Measurements from ENCODE around the gene ZNF14. TPM values are rescaled to one million over a fixed set of nuclear protein-coding genes. Genes with fewer than 3 reads are reported as not detected.

Gene ZNF14
- total and polyA plus RNA-seq, 10 of the 15 experiments (the other 5 are each of a cell fraction or from before 2014, with no cell fraction given) = 2.5 to 7.2 (median 4.6) TPM

- TF ChIP-seq, protein P1, sequence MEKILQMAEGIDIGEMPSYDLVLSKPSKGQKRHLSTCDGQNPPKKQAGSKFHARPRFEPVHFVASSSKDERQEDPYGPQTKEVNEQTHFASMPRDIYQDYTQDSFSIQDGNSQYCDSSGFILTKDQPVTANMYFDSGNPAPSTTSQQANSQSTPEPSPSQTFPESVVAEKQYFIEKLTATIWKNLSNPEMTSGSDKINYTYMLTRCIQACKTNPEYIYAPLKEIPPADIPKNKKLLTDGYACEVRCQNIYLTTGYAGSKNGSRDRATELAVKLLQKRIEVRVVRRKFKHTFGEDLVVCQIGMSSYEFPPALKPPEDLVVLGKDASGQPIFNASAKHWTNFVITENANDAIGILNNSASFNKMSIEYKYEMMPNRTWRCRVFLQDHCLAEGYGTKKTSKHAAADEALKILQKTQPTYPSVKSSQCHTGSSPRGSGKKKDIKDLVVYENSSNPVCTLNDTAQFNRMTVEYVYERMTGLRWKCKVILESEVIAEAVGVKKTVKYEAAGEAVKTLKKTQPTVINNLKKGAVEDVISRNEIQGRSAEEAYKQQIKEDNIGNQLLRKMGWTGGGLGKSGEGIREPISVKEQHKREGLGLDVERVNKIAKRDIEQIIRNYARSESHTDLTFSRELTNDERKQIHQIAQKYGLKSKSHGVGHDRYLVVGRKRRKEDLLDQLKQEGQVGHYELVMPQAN (conservative IDR thresholded peaks at IDR 0.05) = peak; percentile 93
- TF ChIP-seq EP300 (IDR thresholded peaks at IDR 0.05; ENCODE audit: borderline replicate concordance in 1 of 2, control insufficient read depth in 1 of 2, low read depth in 2 of 2, low read length in 2 of 2) (no peak), YBX1 (IDR thresholded peaks at IDR 0.05) (no peak), CBFB (IDR thresholded peaks at IDR 0.05; ENCODE audit: low read depth) (no peak), RAD51 (IDR thresholded peaks at IDR 0.05) (no peak), MEF2A (IDR thresholded peaks at IDR 0.05; ENCODE audit: insufficient read depth, low read depth, low read length) (no peak), MYB (IDR thresholded peaks at IDR 0.05; ENCODE audit: borderline replicate concordance, low read depth, low read length) (no peak), POLR2AphosphoS5 (IDR thresholded peaks at IDR 0.05; ENCODE audit: low read length) (peak; percentile 75), WRNIP1 (IDR thresholded peaks at IDR 0.05; ENCODE audit: borderline replicate concordance, low read depth, low read length) (no peak), IRF4 (IDR thresholded peaks at IDR 0.05; ENCODE audit: low read depth, low read length) (0 out of 2 replicates have a peak, but pooled peaks have one; percentile 5), GATAD2B (conservative IDR thresholded peaks at IDR 0.05; ENCODE audit: low read depth) (peak; percentile 98), HDAC2 (IDR thresholded peaks at IDR 0.05) (no peak), RFX5 (IDR thresholded peaks at IDR 0.05; ENCODE audit: low read depth, low read length) (0 out of 2 replicates have a peak, but pooled peaks have one; percentile 18), MLLT1 (IDR thresholded peaks at IDR 0.05) (no peak), ATF3 (IDR thresholded peaks at IDR 0.05; ENCODE audit: borderline replicate concordance, extremely low read depth, low read depth, low read length) (no peak), ZZZ3 (IDR thresholded peaks at IDR 0.05; ENCODE audit: control insufficient read depth, insufficient read length, low read depth) (no peak)
- TF ChIP-seq, protein P2, sequence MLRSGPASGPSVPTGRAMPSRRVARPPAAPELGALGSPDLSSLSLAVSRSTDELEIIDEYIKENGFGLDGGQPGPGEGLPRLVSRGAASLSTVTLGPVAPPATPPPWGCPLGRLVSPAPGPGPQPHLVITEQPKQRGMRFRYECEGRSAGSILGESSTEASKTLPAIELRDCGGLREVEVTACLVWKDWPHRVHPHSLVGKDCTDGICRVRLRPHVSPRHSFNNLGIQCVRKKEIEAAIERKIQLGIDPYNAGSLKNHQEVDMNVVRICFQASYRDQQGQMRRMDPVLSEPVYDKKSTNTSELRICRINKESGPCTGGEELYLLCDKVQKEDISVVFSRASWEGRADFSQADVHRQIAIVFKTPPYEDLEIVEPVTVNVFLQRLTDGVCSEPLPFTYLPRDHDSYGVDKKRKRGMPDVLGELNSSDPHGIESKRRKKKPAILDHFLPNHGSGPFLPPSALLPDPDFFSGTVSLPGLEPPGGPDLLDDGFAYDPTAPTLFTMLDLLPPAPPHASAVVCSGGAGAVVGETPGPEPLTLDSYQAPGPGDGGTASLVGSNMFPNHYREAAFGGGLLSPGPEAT (IDR thresholded peaks at IDR 0.05; ENCODE audit: low read depth) = peak; percentile 28; the same call in 1 of the 2 replicates
- TF ChIP-seq, protein P3, sequence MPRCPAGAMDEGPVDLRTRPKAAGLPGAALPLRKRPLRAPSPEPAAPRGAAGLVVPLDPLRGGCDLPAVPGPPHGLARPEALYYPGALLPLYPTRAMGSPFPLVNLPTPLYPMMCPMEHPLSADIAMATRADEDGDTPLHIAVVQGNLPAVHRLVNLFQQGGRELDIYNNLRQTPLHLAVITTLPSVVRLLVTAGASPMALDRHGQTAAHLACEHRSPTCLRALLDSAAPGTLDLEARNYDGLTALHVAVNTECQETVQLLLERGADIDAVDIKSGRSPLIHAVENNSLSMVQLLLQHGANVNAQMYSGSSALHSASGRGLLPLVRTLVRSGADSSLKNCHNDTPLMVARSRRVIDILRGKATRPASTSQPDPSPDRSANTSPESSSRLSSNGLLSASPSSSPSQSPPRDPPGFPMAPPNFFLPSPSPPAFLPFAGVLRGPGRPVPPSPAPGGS (IDR thresholded peaks at IDR 0.05; ENCODE audit: borderline replicate concordance, insufficient read depth, low read depth, low read length, poor library complexity, severe bottlenecking) = no peak
- TF ChIP-seq, protein P4, sequence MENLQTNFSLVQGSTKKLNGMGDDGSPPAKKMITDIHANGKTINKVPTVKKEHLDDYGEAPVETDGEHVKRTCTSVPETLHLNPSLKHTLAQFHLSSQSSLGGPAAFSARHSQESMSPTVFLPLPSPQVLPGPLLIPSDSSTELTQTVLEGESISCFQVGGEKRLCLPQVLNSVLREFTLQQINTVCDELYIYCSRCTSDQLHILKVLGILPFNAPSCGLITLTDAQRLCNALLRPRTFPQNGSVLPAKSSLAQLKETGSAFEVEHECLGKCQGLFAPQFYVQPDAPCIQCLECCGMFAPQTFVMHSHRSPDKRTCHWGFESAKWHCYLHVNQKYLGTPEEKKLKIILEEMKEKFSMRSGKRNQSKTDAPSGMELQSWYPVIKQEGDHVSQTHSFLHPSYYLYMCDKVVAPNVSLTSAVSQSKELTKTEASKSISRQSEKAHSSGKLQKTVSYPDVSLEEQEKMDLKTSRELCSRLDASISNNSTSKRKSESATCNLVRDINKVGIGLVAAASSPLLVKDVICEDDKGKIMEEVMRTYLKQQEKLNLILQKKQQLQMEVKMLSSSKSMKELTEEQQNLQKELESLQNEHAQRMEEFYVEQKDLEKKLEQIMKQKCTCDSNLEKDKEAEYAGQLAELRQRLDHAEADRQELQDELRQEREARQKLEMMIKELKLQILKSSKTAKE (IDR thresholded peaks at IDR 0.05; ENCODE audit: low read depth, poor library complexity, severe bottlenecking) = no peak
Observed at GRCh38 chr19:19663256-19664120, 69.4 kb downstream of the ZNF14 start, which contains the start of gene ATP13A1 (continued).

Data from GM12878 (cell line).